T-helper 1 cell treated with Interleukin-12 subunit alpha and Interleukin-12 subunit beta and Interleukin-4 antibody, amounts not matched to agents 30 ng/mL and 1 ng/mL, for 36 hours (primary cell): ENCODE data around the gene CRELD1. TPM values are rescaled to one million over a fixed set of nuclear protein-coding genes. Genes with fewer than 3 reads are reported as not detected.

Experiments used
- intact Hi-C: fragments of 100-400 bp; cut with micrococcal nuclease; formaldehyde crosslinking; loops from one replicate; pipeline ENCODE4 v1.15.1; 2024
- total RNA-seq: library from RNA; stranded (reverse); gene quantifications from 2 replicates; pipeline ENCODE4 v1.2.3, GENCODE V29; 2022

The CRELD1 gene
- total RNA-seq, 1 donor from 2014 or later: 26.0 TPM

- intact Hi-C loops: no loop called here
Measured at GRCh38 chr3:9903238-9903624, 30.4 kb upstream of the CRELD1 start.

GRCh38 chr3:9903904-9904303 lies 29.7 kb upstream of the CRELD1 start:
- intact Hi-C loops: no loop called here

- intact Hi-C loops: no loop called here
Measured at GRCh38 chr3:9906480-9906879, 27.2 kb upstream of the CRELD1 start.

GRCh38 chr3:9908286-9908685 lies 25.3 kb upstream of the CRELD1 start:
- intact Hi-C loops: no loop called here

- intact Hi-C loops: no loop called here
Measured at GRCh38 chr3:9909221-9910013, 24.2 kb upstream of the CRELD1 start.

- intact Hi-C loops: no loop called here
Measured at GRCh38 chr3:9911863-9912262, 21.8 kb upstream of the CRELD1 start.

GRCh38 chr3:9912294-9912935 lies 21.2 kb upstream of the CRELD1 start:
- intact Hi-C loops: no loop called here

- intact Hi-C loops: no loop called here
Measured at GRCh38 chr3:9913601-9914000, 20.0 kb upstream of the CRELD1 start.

GRCh38 chr3:9914011-9914410 lies 19.6 kb upstream of the CRELD1 start:
- intact Hi-C loops: loop anchor here (2.0 kb wide), 1 partner anchor 23 kb away; the partner anchor contains the start of gene JAGN1

GRCh38 chr3:9914559-9915253 lies 18.9 kb upstream of the CRELD1 start:
- intact Hi-C loops: loop anchor here (1.0 to 2.0 kb wide), 3 partner anchors 12 to 24 kb away; partner anchors contain the start of genes IL17RE and JAGN1

GRCh38 chr3:9915254-9916141 lies 18.1 kb upstream of the CRELD1 start:
- intact Hi-C loops: loop anchor here (1.0 to 2.0 kb wide), 3 partner anchors 13 to 25 kb away; partner anchors contain the start of genes IL17RE and JAGN1

- intact Hi-C loops: no loop called here
Measured at GRCh38 chr3:9916346-9916733, 17.3 kb upstream of the CRELD1 start.

GRCh38 chr3:9916734-9917680 lies 16.6 kb upstream of the CRELD1 start, which contains the start of gene IL17RC:
IL17RC (plus strand) TSS chr3:9917098; CDS start chr3:9917316, 218 bp downstream.
- intact Hi-C loops: no loop called here

- intact Hi-C loops: no loop called here
Measured at GRCh38 chr3:9917820-9918219, 15.8 kb upstream of the CRELD1 start.

GRCh38 chr3:9918261-9919038 lies 15.2 kb upstream of the CRELD1 start:
- intact Hi-C loops: no loop called here

- intact Hi-C loops: no loop called here
Measured at GRCh38 chr3:9928158-9928557, 5.5 kb upstream of the CRELD1 start.

- intact Hi-C loops: loop anchor here (5.0 kb wide), 2 partner anchors 331 to 429 kb away; no protein-coding TSS in a partner anchor
Measured at GRCh38 chr3:9930804-9931418, 2.7 kb upstream of the CRELD1 start.

GRCh38 chr3:9932535-9932842 lies 1.1 kb upstream of the CRELD1 start:
- intact Hi-C loops: loop anchor here (1.0 to 5.0 kb wide), 3 partner anchors 17 to 430 kb away; no protein-coding TSS in a partner anchor
